Measurements from ENCODE around the gene CRYBA2. TPM values are rescaled to one million over a fixed set of nuclear protein-coding genes. Genes with fewer than 3 reads are reported as not detected.

Gene CRYBA2
- total RNA-seq, 1 experiment from 2014 or later = not detected

- CTCF ChIA-PET = no interaction called here
- Histone ChIP-seq H3K4me1 (replicated peaks; ENCODE audit: insufficient read depth) (no peaks in the 10 kb centered on the region), H3K27me3 (ENCODE audit: insufficient read depth, low read depth) (peaks cover 47% of the 10 kb centered on the region), H3K79me2 (ENCODE audit: low read depth) (no peaks in the 10 kb centered on the region), H4K20me1 (ENCODE audit: insufficient read depth) (no peaks in the 10 kb centered on the region), H3K9me3 (ENCODE audit: insufficient read depth, low read depth) (no peaks in the 10 kb centered on the region), H2AFZ (no peak overlapping the region), H3F3A (ENCODE audit: insufficient read depth, low read depth) (no peaks in the 10 kb centered on the region), H3K9me2 (ENCODE audit: insufficient read depth) (no peaks in the 10 kb centered on the region), H3K4me3 (no peak overlapping the region), H3K36me3 (ENCODE audit: low read depth) (no peaks in the 10 kb centered on the region), H3K27ac (no peak overlapping the region), H3K4me2 (no peak overlapping the region)
- DNase-seq = no peak
- intact Hi-C loops (cut with micrococcal nuclease; ENCODE audit: unreplicated experiment) = loop anchor here (5.0 kb wide), 1 partner anchor 106 kb away; no protein-coding TSS in a partner anchor
- TF ChIP-seq, protein P1, sequence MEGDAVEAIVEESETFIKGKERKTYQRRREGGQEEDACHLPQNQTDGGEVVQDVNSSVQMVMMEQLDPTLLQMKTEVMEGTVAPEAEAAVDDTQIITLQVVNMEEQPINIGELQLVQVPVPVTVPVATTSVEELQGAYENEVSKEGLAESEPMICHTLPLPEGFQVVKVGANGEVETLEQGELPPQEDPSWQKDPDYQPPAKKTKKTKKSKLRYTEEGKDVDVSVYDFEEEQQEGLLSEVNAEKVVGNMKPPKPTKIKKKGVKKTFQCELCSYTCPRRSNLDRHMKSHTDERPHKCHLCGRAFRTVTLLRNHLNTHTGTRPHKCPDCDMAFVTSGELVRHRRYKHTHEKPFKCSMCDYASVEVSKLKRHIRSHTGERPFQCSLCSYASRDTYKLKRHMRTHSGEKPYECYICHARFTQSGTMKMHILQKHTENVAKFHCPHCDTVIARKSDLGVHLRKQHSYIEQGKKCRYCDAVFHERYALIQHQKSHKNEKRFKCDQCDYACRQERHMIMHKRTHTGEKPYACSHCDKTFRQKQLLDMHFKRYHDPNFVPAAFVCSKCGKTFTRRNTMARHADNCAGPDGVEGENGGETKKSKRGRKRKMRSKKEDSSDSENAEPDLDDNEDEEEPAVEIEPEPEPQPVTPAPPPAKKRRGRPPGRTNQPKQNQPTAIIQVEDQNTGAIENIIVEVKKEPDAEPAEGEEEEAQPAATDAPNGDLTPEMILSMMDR (conservative IDR thresholded peaks at IDR 0.05) = no peak
- TF ChIP-seq EZH2 (IDR thresholded peaks at IDR 0.05; ENCODE audit: low read depth) = no peak
- POLR2A ChIA-PET (ENCODE audit: unreplicated experiment) = no interaction called here
- BruUV-seq (replicated peaks) = no TSS peak
Observed at GRCh38 chr2:218983263-218983933, 9.8 kb downstream of the CRYBA2 start.

- no peak for DNase-seq
- intact Hi-C loops (cut with micrococcal nuclease; ENCODE audit: unreplicated experiment) = loop anchor here (5.0 kb wide), 1 partner anchor 105 kb away; no protein-coding TSS in a partner anchor
- TF ChIP-seq, protein P1 (conservative IDR thresholded peaks at IDR 0.05) = no peak
- TF ChIP-seq EZH2 (IDR thresholded peaks at IDR 0.05; ENCODE audit: low read depth) = no peak
- Histone ChIP-seq H4K20me1 (ENCODE audit: insufficient read depth) (no peaks in the 10 kb centered on the region), H3F3A (ENCODE audit: insufficient read depth, low read depth) (no peaks in the 10 kb centered on the region), H3K9me2 (ENCODE audit: insufficient read depth) (no peaks in the 10 kb centered on the region), H3K9me3 (ENCODE audit: insufficient read depth, low read depth) (no peaks in the 10 kb centered on the region), H3K4me2 (no peak overlapping the region), H2AFZ (no peak overlapping the region), H3K27ac (no peak overlapping the region), H3K27me3 (ENCODE audit: insufficient read depth, low read depth) (peaks cover 47% of the 10 kb centered on the region), H3K36me3 (ENCODE audit: low read depth) (no peaks in the 10 kb centered on the region), H3K4me3 (no peak overlapping the region), H3K4me1 (replicated peaks; ENCODE audit: insufficient read depth) (no peaks in the 10 kb centered on the region), H3K79me2 (ENCODE audit: low read depth) (no peaks in the 10 kb centered on the region)
- ChIA-PET CTCF (no interaction called here), POLR2A (ENCODE audit: unreplicated experiment) (no interaction called here)
- no TSS peak for BruUV-seq (replicated peaks)
Observed at GRCh38 chr2:218982586-218983262, 10.5 kb downstream of the CRYBA2 start.

DNA sequence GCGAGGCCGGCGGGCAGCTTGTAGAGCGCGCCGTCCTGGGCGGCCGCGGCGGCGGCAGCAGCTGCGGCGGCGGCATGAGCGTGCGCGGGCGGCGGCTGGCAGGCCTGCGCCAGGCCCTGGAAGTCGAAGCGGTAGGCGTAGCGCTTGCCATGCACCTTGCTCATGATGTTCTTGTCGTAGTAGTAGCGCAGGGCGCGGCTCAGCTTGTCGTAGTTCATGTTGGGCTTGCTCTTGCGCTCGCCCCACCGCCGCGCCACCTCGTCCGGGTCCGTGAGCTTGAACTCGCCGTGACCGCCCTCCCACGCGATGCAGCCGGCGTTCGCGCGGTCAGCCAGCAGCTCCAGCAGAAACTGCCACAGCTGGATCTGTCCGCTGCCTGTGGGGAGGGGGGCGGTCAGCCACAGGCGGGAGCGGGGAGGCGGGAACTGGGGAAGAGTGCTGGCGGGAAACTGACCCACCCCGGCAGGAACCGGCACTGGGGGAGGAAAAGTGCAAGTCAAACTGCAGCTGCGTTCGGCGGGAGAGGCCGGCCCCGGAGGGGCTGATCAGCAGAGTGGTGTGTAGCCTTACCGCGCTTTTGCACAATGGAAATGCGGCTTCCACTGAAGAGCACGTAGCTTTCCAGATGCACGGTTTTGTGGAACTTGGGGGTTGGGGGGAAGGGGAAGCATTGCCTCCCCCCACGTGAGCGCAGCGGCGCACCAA, 11.2 kb downstream of the CRYBA2 start:
- no TSS peak for BruUV-seq (replicated peaks)
- Histone ChIP-seq H3K9me3 (ENCODE audit: insufficient read depth, low read depth) (no peaks in the 10 kb centered on the region), H3F3A (ENCODE audit: insufficient read depth, low read depth) (no peaks in the 10 kb centered on the region), H2AFZ (no peak overlapping the region), H3K4me1 (replicated peaks; ENCODE audit: insufficient read depth) (no peaks in the 10 kb centered on the region), H3K27ac (no peak overlapping the region), H3K4me3 (no peak overlapping the region), H3K36me3 (ENCODE audit: low read depth) (no peaks in the 10 kb centered on the region), H3K27me3 (ENCODE audit: insufficient read depth, low read depth) (peaks cover 49% of the 10 kb centered on the region), H3K79me2 (ENCODE audit: low read depth) (no peaks in the 10 kb centered on the region), H3K9me2 (ENCODE audit: insufficient read depth) (no peaks in the 10 kb centered on the region), H3K4me2 (no peak overlapping the region), H4K20me1 (ENCODE audit: insufficient read depth) (no peaks in the 10 kb centered on the region)
- no peak for DNase-seq
- CTCF ChIA-PET = no interaction called here
- intact Hi-C loops (cut with micrococcal nuclease; ENCODE audit: unreplicated experiment) = loop anchor here (5.0 kb wide), 1 partner anchor 105 kb away; no protein-coding TSS in a partner anchor
- POLR2A ChIA-PET (ENCODE audit: unreplicated experiment) = no interaction called here
- TF ChIP-seq EZH2 (IDR thresholded peaks at IDR 0.05; ENCODE audit: low read depth) = no peak
- TF ChIP-seq, protein P1 (conservative IDR thresholded peaks at IDR 0.05) = no peak
